Right cardiac atrium (tissue), 5 donors: ENCODE data around the gene DDX31. TPM values are rescaled to one million over a fixed set of nuclear protein-coding genes. Genes with fewer than 3 reads are reported as not detected.
A peak's percentile ranks its signal among the peaks of the same experiment; 100 is the strongest.

Experiments used
- ATAC-seq, 2 donors: fragments of 200-7000 bp; cut with Tn5 transposase; one replicate each; pipeline versions ENCODE4 v1.8.0 to v1.9.1; 2020; ENCODE audit warnings: moderate library complexity in 2 of 2, mild to moderate bottlenecking in 1 of 2
- DNase-seq, 3 donors: peaks; one replicate each; pipeline ENCODE4 v3.0.0-alpha.2; 2020
- H3K27ac ChIP-seq: one replicate; pipeline ENCODE4 v1.5.1; 2013; ENCODE audit warnings: mild to moderate bottlenecking, low read length, control low read depth, moderate library complexity
- H3K27me3 ChIP-seq: one replicate; pipeline ENCODE4 v1.6.1; 2013; ENCODE audit not compliant: control insufficient read depth, insufficient read depth
- H3K4me1 ChIP-seq: one replicate; pipeline ENCODE4 v1.6.1; 2013; ENCODE audit warnings: low read length; ENCODE audit not compliant: control insufficient read depth, insufficient read depth
- H3K4me3 ChIP-seq: one replicate; pipeline ENCODE4 v1.5.1; 2013; ENCODE audit warnings: low read length, control low read depth
- H3K9me3 ChIP-seq: one replicate; pipeline ENCODE4 v1.6.1; 2013; ENCODE audit warnings: low read length; ENCODE audit not compliant: control insufficient read depth
- WGBS: extraction: QIAGEN DNeasy Blood & Tissue Kit; methylation state at CpG from one replicate; pipeline ENCODE4 v1.1.7; 2013; 5-methylcytosine and 5-hydroxymethylcytosine counted together
- intact Hi-C, 4 donors: fragments of 100-400 bp; cut with DNase I; formaldehyde crosslinking; loops; one replicate each; pipeline versions ENCODE4 v1.11.0 to v1.14.0; 2022 to 2023
- polyA plus RNA-seq: library from polyadenylated mRNA; stranded (reverse); fragments of 200-250 nt; gene quantifications from one replicate; pipeline ENCODE4 v1.2.3, GENCODE V29; 2013
- total RNA-seq, 4 donors: library from RNA; stranded (reverse); fragmentation: NEBNext Ultra II Directional; extraction: Animal tissue kit (Norgen Biotek cat#: 25700); gene quantifications; one replicate each; pipeline ENCODE4 v1.2.1, GENCODE V29; 2021
- donor health status: healthy with polysubstance abuse.
- donor health status: DM: no; HTN: yes; CAD: no.
- donor health status: DM: no; HTN: no; CAD: no.
- donor health status: DM: no; HTN: yes; CAD: no; lungs with severe emphysema.
- donor health status: DM: yes; HTN: yes; CAD: no.

Gene DDX31
- total and polyA plus RNA-seq, 5 donors: 2.7 to 7.4 (median 5.2) TPM

DNA sequence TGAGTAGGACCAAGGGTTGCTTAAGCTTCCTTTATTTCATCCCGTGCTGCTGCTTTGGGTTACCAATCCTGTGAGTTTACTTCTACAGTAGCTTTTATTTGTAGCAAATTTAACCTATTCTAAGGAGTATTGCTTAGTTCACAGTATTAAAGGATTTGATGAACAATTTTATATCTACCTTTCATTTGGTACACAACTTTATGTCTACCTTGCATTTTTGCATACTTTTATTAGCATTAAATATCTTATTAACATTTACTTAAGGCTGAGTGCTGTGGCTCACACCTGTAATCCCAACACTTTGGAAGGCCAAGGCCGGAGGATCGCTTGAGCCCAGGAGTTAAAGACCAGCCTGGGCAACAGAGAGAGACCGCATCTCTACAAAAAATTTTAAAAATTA, 4.7 kb upstream of the DDX31 start:
- no peak overlapping the region for H3K4me3 ChIP-seq
- intact Hi-C loops: loop anchor here in 1 of 4 donors (10.0 kb wide), 1 partner anchor 120 kb away; no protein-coding TSS in a partner anchor
- H3K27me3 ChIP-seq: no peaks in the 10 kb centered on the region
- DNase-seq (no peak), ATAC-seq (no peak)
- no peaks in the 10 kb centered on the region for H3K4me1 ChIP-seq
- H3K27ac ChIP-seq: no peak overlapping the region
- WGBS: 87% methylated on average over 4 of the region's 4 CpGs
- H3K9me3 ChIP-seq: no peaks in the 10 kb centered on the region

DNA sequence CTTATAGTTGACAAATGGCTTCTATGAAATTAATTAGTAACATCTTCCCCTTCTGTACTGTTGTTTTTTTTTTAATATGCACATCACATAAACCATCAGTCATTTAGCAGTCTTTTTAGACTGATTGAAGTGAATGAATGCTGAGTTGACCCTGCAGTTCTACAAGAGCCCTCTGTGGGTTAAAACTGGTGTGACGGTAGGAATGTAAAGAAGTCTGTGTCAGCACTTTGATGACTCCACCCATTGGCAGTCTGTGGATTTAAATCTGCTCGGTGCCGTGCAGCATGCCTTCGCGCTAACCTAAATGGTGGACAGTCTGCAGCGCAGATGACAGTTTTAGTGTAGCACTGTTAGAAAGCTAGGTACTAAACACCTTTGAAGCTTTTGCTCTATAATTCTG, 3.6 kb upstream of the DDX31 start:
- no peak overlapping the region for H3K4me3 ChIP-seq
- intact Hi-C loops: loop anchor here in 1 of 4 donors (10.0 kb wide), 1 partner anchor 121 kb away; no protein-coding TSS in a partner anchor
- no peaks in the 10 kb centered on the region for H3K4me1 ChIP-seq
- H3K27me3 ChIP-seq: no peaks in the 10 kb centered on the region
- H3K9me3 ChIP-seq: no peaks in the 10 kb centered on the region
- ATAC-seq: no peak
- H3K27ac ChIP-seq: no peak overlapping the region
- DNase-seq: no peak
- 28% methylated on average over 6 of the region's 6 CpGs for WGBS

DNA sequence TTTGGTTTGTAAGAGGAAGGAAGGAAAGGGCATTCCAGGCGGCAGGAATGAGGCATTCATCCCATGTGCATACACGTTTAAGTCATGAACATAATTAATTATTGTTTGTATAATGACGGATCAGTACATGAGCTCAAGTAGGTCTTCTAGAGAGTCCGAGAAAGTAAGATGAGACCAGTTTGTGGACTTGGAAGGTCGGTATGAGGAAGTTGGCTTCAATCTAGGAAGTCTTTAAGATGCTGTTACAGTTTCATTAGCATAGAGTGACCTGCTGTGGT, 2.6 kb upstream of the DDX31 start:
- Histone ChIP-seq H3K9me3 (no peaks in the 10 kb centered on the region), H3K27me3 (no peaks in the 10 kb centered on the region), H3K4me1 (no peaks in the 10 kb centered on the region), H3K4me3 (no peak overlapping the region), H3K27ac (no peak overlapping the region)
- ATAC-seq: no peak
- 47% methylated on average over 5 of the region's 5 CpGs for WGBS
- no peak for DNase-seq
- intact Hi-C loops: loop anchor here in 1 of 4 donors (10.0 kb wide), 1 partner anchor 122 kb away; no protein-coding TSS in a partner anchor

GRCh38 chr9:132671620-132672412, 2.0 kb upstream of the DDX31 start:
- Histone ChIP-seq H3K9me3 (no peaks in the 10 kb centered on the region), H3K27me3 (no peaks in the 10 kb centered on the region), H3K4me1 (no peaks in the 10 kb centered on the region), H3K4me3 (peak overlapping the region; percentile 78), H3K27ac (no peak overlapping the region)
- intact Hi-C loops: loop anchor here in 1 of 4 donors (10.0 kb wide), 1 partner anchor 123 kb away; no protein-coding TSS in a partner anchor
- no peak for DNase-seq
- ATAC-seq: no peak
- 78% methylated on average over 6 of the region's 6 CpGs for WGBS

DNA sequence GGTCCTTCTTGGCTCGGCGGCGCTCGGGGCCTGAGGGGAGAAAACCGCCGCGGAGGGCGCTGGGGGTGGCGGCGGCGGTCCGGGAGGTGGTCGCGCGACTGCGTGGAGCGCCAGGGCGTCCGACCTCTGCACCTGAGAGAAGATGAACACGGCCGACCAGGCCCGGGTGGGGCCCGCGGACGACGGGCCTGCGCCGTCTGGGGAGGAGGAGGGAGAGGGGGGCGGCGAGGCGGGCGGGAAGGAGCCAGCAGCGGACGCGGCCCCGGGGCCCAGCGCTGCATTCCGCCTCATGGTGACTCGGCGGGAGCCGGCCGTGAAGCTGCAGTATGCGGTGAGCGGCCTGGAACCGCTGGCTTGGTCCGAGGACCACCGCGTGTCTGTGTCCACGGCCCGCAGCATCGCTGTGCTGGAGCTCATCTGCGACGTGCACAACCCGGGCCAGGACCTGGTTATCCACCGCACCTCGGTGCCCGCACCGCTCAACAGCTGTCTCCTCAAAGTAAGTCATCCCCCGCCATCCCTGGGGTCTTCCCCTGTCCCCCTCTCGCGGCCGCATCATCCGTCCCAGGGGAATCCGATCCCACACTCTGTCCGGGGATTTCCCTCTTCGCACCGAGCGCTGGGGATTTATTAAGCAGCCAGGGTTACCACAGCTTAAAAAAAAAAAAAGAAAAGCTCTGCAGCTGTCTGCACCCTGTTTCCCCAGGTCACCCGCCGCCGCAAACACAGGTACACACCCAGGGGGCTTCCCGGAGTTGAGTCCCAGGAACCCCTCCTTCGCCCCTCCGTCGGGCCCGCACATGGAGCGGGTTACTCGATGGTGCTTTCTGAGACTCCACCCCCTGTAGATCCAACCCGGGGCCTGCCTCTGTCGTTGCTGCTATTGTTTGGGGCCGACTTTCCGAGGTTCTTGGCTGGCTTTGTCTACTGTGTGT, 941 bp upstream of the DDX31 start, which contains the start of gene GTF3C4:
GTF3C4 (plus strand) TSS at position 8 of the 935 bp plus-strand sequence; CDS start at position 143, 135 bp downstream.
- peak; percentile 33 to 62 (median 52) for DNase-seq
- no peaks in the 10 kb centered on the region for H3K4me1 ChIP-seq
- intact Hi-C loops: loop anchor here in 1 of 4 donors (10.0 kb wide), 1 partner anchor 124 kb away; no protein-coding TSS in a partner anchor
- under 1% methylated on average over 82 of the region's 82 CpGs for WGBS
- H3K9me3 ChIP-seq: no peaks in the 10 kb centered on the region
- peak within 1 kb of the TSS; percentile 78 for H3K4me3 ChIP-seq
- peak; percentile 90 to 91 for ATAC-seq
- peak within 1 kb of the TSS; percentile 90 for H3K27ac ChIP-seq
- H3K27me3 ChIP-seq: no peaks in the 10 kb centered on the region

- no peaks in the 10 kb centered on the region for H3K9me3 ChIP-seq
- peak overlapping the region; percentile 78 for H3K4me3 ChIP-seq
- ATAC-seq (peak; percentile 62 to 64), DNase-seq (peak; percentile 64 to 78 (median 76))
- H3K27me3 ChIP-seq: no peaks in the 10 kb centered on the region
- no peaks in the 10 kb centered on the region for H3K4me1 ChIP-seq
- H3K27ac ChIP-seq: peak overlapping the region; percentile 90
- WGBS: 0% methylated on average over 13 of the region's 13 CpGs
- intact Hi-C loops: no loop called here
Measured at GRCh38 chr9:132669319-132669697, 475 bp downstream of the DDX31 start.

- Histone ChIP-seq H3K9me3 (no peaks in the 10 kb centered on the region), H3K4me3 (no peak overlapping the region), H3K27me3 (no peaks in the 10 kb centered on the region), H3K4me1 (no peaks in the 10 kb centered on the region), H3K27ac (no peak overlapping the region)
- ATAC-seq (no peak), DNase-seq (no peak)
- intact Hi-C loops: no loop called here
- WGBS: 90% methylated on average over 2 of the region's 2 CpGs
Measured at GRCh38 chr9:132663851-132664250, 5.9 kb downstream of the DDX31 start.

GRCh38 chr9:132663117-132663516, 6.7 kb downstream of the DDX31 start:
- Histone ChIP-seq H3K27me3 (no peaks in the 10 kb centered on the region), H3K27ac (no peak overlapping the region), H3K4me3 (no peak overlapping the region), H3K4me1 (no peaks in the 10 kb centered on the region), H3K9me3 (no peaks in the 10 kb centered on the region)
- ATAC-seq: no peak
- intact Hi-C loops: no loop called here
- 70% methylated on average over 11 of the region's 11 CpGs for WGBS
- no peak for DNase-seq

DNA sequence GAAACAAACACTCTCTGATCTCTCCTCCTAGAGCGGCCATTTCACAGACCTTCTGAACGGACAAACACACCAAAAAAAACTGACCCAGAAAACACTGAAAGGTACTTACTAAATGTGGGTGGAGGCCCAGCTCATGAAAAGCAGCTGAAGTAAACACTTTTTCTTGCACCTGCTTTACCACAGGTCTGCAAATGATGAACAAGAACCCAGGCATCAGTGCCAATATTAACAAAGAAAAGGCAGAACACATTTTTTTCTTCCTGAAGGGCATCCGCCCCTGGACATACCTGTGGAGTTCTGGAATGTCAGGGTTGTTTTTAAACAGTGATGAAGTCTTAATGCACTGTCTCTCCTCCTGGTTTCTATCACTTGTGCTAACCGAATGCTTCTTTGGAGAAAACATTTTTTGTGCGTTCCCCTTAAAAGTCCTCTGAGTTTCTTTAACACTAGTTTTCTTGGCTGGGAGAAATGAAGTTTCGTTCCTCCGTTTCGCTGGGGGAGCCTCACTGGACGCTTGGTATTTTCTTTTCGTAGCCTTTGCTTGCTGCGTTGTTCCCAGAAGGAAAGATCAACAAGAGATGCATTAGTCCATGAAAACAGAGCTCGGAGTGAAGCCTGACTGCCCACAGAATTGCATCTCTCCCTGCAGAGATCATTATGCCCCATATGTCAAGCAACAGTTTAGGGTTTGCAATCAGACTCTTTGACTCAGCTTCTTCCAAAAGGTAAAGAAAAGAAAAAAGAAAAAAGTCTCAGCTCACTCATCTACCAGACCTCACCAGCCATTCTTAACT, 7.4 kb downstream of the DDX31 start:
- no peaks in the 10 kb centered on the region for H3K27me3 ChIP-seq
- intact Hi-C loops: no loop called here
- no peaks in the 10 kb centered on the region for H3K9me3 ChIP-seq
- WGBS: 87% methylated on average over 12 of the region's 12 CpGs
- ATAC-seq: no peak
- no peak for DNase-seq
- no peak overlapping the region for H3K27ac ChIP-seq
- H3K4me3 ChIP-seq: no peak overlapping the region
- H3K4me1 ChIP-seq: no peaks in the 10 kb centered on the region

- intact Hi-C loops: no loop called here
- WGBS: 85% methylated on average over 7 of the region's 7 CpGs
- ATAC-seq (no peak), DNase-seq (no peak)
- H3K4me1 ChIP-seq: no peaks in the 10 kb centered on the region
- H3K9me3 ChIP-seq: no peaks in the 10 kb centered on the region
- H3K27ac ChIP-seq: no peak overlapping the region
- no peak overlapping the region for H3K4me3 ChIP-seq
- H3K27me3 ChIP-seq: no peaks in the 10 kb centered on the region
Measured at GRCh38 chr9:132656299-132656698, 13.5 kb downstream of the DDX31 start.
